Colon (tissue), 2 donors: ENCODE measurements around the gene ARHGAP12.
"Not testable (repeated sequence)": the region's sequence is repeated elsewhere in the genome, so short reads cannot be mapped to it uniquely, and the experiment has no call there.

ENCODE experiments used
- FAIRE-seq: peaks from 2 replicates; lab custom pipeline; 2012; peaks lifted over from hg19 to GRCh38; lab: Jason Lieb, UNC
- donor health status: control.
- donor health status: control.

The ARHGAP12 gene

GRCh38 chr10:31926160-31926559, 2.5 kb downstream of the ARHGAP12 start:
- FAIRE-seq: no peak

GRCh38 chr10:31924833-31925232, 3.8 kb downstream of the ARHGAP12 start:
- FAIRE-seq: no peak

GRCh38 chr10:31923389-31923788, 5.2 kb downstream of the ARHGAP12 start:
- FAIRE-seq: no peak

- FAIRE-seq: no peak
These were observed 7.6 kb downstream of the ARHGAP12 start for GRCh38 chr10:31921031-31921430.

DNA sequence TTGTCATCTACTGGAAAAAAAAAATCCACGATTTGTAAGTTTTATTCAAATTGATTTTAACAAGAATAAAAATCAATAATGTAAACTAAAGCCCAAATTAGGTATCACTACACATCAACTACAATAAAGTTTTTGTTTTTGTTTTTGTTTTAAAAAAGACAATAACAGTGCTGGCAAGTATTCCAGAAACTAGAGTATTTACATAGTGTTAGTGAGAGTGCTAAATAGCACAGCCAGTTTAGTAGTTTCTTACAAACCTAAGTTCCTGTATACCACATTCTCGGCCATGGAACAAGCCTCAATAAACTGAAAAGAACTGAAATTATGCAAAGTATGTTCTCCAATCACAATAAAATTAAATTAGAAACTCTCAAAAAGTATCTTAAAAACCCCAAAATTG, 8.1 kb downstream of the ARHGAP12 start:
- FAIRE-seq: no peak

DNA sequence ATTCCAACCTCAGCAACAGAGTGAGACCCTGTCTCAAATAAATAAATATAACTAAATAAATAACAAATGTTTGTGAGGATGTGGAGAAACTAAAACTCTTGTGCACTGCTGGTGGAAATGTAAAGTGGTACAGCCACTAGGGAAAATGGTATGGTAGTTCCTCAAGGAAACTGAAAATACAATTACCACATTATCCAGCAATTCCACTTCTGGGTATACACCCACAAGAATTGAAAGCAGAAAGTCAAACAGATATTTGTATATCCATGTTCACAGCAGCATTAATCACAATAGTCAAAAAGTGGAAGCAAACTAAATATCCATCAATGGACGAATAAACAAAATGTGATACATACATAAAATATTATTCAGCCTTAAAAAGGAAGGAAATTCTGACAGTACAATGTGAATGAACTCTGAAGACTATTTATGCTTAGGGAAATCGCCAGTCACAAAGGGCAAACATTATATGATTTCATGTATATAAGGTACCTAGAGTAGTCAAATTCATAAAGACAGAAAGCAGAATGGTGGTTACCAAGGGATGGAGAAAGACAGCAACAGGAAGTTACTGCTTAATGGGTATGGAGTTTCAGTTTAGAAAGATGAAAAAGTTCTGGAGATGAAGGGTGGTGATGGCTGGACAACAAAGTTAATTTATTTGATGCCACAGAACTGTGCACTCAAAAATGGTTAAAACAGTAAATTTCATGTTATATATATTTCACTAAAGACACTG, 9.8 kb downstream of the ARHGAP12 start:
- FAIRE-seq: no peak

- no peak for FAIRE-seq
These were observed 14.3 kb downstream of the ARHGAP12 start for GRCh38 chr10:31914370-31914769.

GRCh38 chr10:31912898-31913850, 15.5 kb downstream of the ARHGAP12 start:
- no peak for FAIRE-seq

- FAIRE-seq: no peak
These were observed 16.3 kb downstream of the ARHGAP12 start for GRCh38 chr10:31912289-31912688.

- no peak for FAIRE-seq
These were observed 18.6 kb downstream of the ARHGAP12 start for GRCh38 chr10:31910016-31910415.

DNA sequence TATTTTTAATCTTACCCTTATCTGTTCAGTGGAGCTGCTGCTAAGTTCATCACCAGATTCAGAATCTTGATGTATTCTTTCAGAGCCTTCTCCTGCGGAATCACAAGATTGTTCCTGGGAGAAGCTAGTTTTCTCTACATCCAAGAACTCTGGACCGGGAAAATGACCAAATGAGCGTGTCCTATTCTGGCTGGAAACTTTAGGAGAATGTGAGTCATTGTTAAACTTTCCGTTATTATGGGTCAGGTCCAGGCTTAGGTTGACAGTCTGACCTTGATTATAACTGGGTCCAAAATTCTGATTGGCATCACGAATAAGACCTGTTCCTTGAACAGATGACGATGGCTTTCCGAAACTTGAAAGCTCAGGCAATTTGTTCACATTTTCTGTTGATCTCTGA, 20.5 kb downstream of the ARHGAP12 start:
- FAIRE-seq: no peak

DNA sequence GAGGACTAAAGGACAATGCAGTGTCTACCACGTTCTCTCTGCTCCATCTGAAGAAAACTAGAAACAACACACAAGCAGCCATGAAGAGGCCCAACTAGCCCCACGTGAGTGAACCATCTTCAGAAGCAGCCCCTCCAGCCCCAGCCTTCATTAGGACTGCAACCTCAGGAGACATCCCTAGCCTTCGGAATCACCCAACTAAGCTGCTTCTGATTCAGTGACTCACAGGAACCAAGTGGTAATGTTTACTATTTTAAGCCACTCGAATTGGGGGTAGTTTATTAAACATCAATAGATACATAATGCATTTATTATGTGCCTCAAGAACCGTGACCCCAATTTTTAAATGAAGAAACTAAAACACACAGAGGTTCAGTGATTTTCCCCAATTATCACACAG, 22.6 kb downstream of the ARHGAP12 start:
- FAIRE-seq: no peak

DNA sequence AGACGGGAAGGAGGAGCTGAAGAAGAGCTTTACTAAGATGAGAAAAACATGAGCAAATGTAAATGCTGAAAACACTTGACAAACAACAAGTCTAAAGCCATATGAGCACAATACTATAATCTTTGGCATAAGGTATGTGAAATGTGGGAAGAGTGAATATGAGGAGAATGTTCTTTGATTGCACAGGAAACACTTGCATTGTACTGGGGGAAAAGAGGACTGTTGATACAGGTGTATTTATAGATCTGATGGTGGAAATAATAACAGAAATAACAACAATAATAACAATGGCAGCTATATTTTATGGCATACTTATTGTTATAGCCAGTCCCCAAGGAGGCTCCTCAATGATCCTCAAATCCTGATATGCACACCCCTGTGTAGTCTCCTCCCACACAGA, 23.0 kb downstream of the ARHGAP12 start:
- FAIRE-seq: no peak

DNA sequence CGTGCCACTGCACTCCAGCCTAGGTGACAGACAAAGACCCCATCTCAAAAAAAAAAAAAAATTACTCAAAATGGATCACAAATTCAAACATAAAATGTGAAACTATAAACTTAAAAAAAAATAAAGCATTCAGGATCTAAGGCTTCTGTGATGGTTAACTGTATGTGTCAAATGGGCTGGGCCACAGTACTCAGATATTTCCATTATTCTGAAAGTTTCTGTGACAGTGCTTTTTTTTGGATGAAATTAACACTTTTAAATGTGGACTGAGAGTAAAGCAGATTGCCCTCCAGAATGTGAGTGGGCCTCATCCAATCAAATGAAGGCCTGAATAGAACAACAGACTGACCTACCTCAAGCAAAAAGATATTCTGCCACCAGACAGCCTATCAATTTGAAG, 26.0 kb downstream of the ARHGAP12 start:
- no peak for FAIRE-seq

- no peak for FAIRE-seq
These were observed 31.1 kb downstream of the ARHGAP12 start for GRCh38 chr10:31897506-31897905.

- FAIRE-seq: no peak
These were observed 31.7 kb downstream of the ARHGAP12 start for GRCh38 chr10:31896968-31897384.

DNA sequence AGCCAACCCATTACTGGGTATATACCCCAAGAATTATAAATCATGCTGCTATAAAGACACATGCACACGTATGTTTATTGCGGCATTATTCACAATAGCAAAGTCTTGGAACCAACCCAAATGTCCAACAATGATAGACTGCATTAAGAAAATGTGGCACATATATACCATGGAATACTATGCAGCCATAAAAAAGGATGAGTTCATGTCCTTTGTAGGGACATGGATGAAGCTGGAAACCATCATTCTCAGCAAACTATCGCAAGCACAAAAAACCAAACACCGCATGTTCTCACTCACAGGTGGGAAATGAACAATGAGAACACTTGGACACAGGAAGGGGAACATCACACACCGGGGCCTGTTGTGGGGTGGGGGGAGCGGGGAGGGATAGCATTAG, 32.9 kb downstream of the ARHGAP12 start:
- FAIRE-seq: not testable (repeated sequence)

DNA sequence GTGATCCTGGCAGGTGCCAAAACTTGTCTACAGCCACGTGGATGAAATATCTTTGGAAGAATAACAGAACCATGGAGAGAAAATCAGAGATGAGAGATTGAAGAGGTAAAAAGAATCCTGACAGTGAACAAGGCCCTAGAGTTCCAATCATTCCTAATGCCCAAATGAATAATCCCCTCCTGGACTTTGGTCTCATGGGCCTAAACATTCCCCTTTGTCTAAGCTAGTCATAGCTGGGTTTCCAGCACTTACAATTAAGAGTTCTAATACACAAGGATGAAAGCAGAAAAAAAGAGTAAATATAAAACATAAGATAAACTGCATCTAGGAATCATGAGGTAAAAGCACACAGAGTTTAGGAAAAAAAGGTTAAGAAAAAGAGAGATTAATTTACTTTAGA, 40.2 kb downstream of the ARHGAP12 start:
- no peak for FAIRE-seq

DNA sequence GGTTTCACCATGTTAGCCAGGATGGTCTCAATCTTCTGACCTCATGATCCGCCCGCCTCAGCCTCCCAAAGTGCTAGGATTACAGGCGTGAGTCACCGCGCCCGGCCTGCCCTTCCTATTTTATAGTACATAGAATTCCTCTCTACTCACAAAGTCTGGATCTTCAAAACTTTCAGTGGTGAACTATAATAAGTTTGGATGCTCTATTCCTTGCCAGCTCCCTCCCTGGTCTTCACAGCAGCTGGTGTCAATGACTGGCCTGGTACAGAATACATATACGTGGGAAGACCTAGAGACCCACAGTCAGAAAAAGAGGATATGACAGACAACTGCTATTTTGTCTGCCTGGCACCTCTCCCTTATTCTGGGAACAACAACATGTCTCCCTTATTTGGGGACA, 40.8 kb downstream of the ARHGAP12 start:
- FAIRE-seq: no peak

GRCh38 chr10:31886885-31887284, 41.7 kb downstream of the ARHGAP12 start:
- FAIRE-seq: no peak

DNA sequence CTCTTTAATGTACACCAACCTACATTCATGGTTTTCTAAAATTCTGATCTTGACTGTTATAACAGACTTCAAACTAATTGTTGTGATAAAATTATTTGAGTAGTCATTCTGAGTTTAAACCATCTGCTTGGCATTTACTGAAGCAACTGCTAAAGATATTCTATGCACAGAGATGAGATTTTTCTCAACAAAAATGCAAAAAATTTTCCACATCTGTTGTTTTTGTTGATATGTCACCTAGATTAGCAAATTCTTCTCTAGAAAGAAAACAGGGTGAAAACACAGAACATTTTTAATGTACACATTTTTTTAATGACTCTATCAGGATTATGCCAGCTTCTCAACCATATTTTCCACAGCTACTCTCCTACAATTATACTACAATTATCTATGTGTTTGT, 42.7 kb downstream of the ARHGAP12 start:
- no peak for FAIRE-seq

- FAIRE-seq: no peak
These were observed 44.2 kb downstream of the ARHGAP12 start for GRCh38 chr10:31884386-31884785.

DNA sequence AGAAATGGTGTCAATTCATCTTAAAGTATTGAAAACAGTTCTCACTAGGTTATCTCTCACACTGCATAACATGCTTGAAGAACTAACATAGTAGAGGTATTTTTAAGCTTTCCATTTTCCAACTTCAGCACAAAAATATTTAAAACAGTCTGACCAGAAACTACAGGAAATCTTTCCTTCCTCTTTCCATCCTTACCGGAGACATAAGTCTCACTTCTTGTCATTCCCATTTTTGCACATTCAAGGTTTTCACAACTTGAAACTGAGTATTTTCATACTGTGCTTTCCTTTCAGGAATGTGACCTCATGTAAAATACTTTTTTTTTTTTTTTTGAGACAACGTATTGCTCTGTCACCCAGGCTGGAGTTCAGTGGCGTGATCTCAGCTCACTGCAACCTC, 45.2 kb downstream of the ARHGAP12 start:
- FAIRE-seq: no peak
